Activated naive CD4-positive, alpha-beta T cell treated with anti-CD3 and anti-CD28 coated beads, Interleukin-2, amount 50 U/mL, for 24 hours (primary cell): Measurements from ENCODE around the gene FOXA3.
"Not testable (repeated sequence)": the region's sequence is repeated elsewhere in the genome, so short reads cannot be mapped to it uniquely, and the experiment has no call there.

Experiments used
- H3K27ac Mint-ChIP-seq: one replicate; pipeline ENCODE4 v1.8.0; 2021; ENCODE audit warnings: mild to moderate bottlenecking, mixed read lengths
- H3K27me3 Mint-ChIP-seq: one replicate; pipeline ENCODE4 v1.8.0; 2021; ENCODE audit warnings: mixed read lengths
- H3K36me3 Mint-ChIP-seq: one replicate; pipeline ENCODE4 v1.8.0; 2021; ENCODE audit warnings: mixed read lengths
- H3K4me1 Mint-ChIP-seq: one replicate; pipeline ENCODE4 v1.8.0; 2021; ENCODE audit warnings: mixed read lengths
- H3K4me3 Mint-ChIP-seq: one replicate; pipeline ENCODE4 v1.8.0; 2021; ENCODE audit warnings: mild to moderate bottlenecking, mixed read lengths
- H3K9me3 Mint-ChIP-seq: one replicate; pipeline ENCODE4 v1.8.0; 2021; ENCODE audit warnings: mixed read lengths

Gene FOXA3

GRCh38 chr19:45887200-45887710 is 23.1 kb downstream of the FOXA3 start:
- Mint-ChIP-seq H3K27me3 (no peaks in the 10 kb centered on the region), H3K9me3 (no peaks in the 10 kb centered on the region), H3K4me1 (peaks cover 12% of the 10 kb centered on the region), H3K4me3 (peak overlapping the region; percentile 99), H3K36me3 (peaks cover 2% of the 10 kb centered on the region), H3K27ac (peak overlapping the region; percentile 98)

- H3K36me3 Mint-ChIP-seq: no peaks in the 10 kb centered on the region
- no peaks in the 10 kb centered on the region for H3K4me1 Mint-ChIP-seq
- H3K4me3 Mint-ChIP-seq: no peak overlapping the region
- H3K27ac Mint-ChIP-seq: peak overlapping the region; percentile 70
- no peaks in the 10 kb centered on the region for H3K27me3 Mint-ChIP-seq
- no peaks in the 10 kb centered on the region for H3K9me3 Mint-ChIP-seq
Observed at GRCh38 chr19:45889210-45889885, 25.2 kb downstream of the FOXA3 start.

- H3K4me3 Mint-ChIP-seq: no peak overlapping the region
- H3K36me3 Mint-ChIP-seq: peaks cover 1% of the 10 kb centered on the region
- no peaks in the 10 kb centered on the region for H3K27me3 Mint-ChIP-seq
- no peaks in the 10 kb centered on the region for H3K9me3 Mint-ChIP-seq
- no peak overlapping the region for H3K27ac Mint-ChIP-seq
- no peaks in the 10 kb centered on the region for H3K4me1 Mint-ChIP-seq
Observed at GRCh38 chr19:45890877-45891276, 26.8 kb downstream of the FOXA3 start.

GRCh38 chr19:45895519-45895972 is 31.4 kb downstream of the FOXA3 start:
- H3K4me1 Mint-ChIP-seq: peaks cover 1% of the 10 kb centered on the region
- H3K27me3 Mint-ChIP-seq: no peaks in the 10 kb centered on the region
- no peak overlapping the region for H3K4me3 Mint-ChIP-seq
- H3K9me3 Mint-ChIP-seq: no peaks in the 10 kb centered on the region
- no peak overlapping the region for H3K27ac Mint-ChIP-seq
- peaks cover 1% of the 10 kb centered on the region for H3K36me3 Mint-ChIP-seq

- not testable (repeated sequence) for H3K36me3 Mint-ChIP-seq, H3K4me3 Mint-ChIP-seq, H3K4me1 Mint-ChIP-seq, H3K27ac Mint-ChIP-seq, H3K9me3 Mint-ChIP-seq, H3K27me3 Mint-ChIP-seq
Observed at GRCh38 chr19:45895983-45896599, 32.0 kb downstream of the FOXA3 start.

GRCh38 chr19:45897261-45897812 is 33.2 kb downstream of the FOXA3 start:
- no peak overlapping the region for H3K27ac Mint-ChIP-seq
- no peak overlapping the region for H3K4me3 Mint-ChIP-seq
- H3K36me3 Mint-ChIP-seq: peaks cover 1% of the 10 kb centered on the region
- H3K9me3 Mint-ChIP-seq: no peaks in the 10 kb centered on the region
- H3K4me1 Mint-ChIP-seq: peaks cover 10% of the 10 kb centered on the region
- H3K27me3 Mint-ChIP-seq: no peaks in the 10 kb centered on the region

GRCh38 chr19:45899253-45899652 is 35.1 kb downstream of the FOXA3 start:
- H3K27me3 Mint-ChIP-seq: no peaks in the 10 kb centered on the region
- H3K27ac Mint-ChIP-seq: no peak overlapping the region
- no peak overlapping the region for H3K4me3 Mint-ChIP-seq
- no peaks in the 10 kb centered on the region for H3K9me3 Mint-ChIP-seq
- H3K36me3 Mint-ChIP-seq: peaks cover 1% of the 10 kb centered on the region
- H3K4me1 Mint-ChIP-seq: peaks cover 10% of the 10 kb centered on the region

- Mint-ChIP-seq H3K36me3 (peaks cover 1% of the 10 kb centered on the region), H3K4me1 (peaks cover 10% of the 10 kb centered on the region), H3K9me3 (no peaks in the 10 kb centered on the region), H3K4me3 (no peak overlapping the region), H3K27ac (no peak overlapping the region), H3K27me3 (no peaks in the 10 kb centered on the region)
Observed at GRCh38 chr19:45899919-45900589, 35.9 kb downstream of the FOXA3 start.

GRCh38 chr19:45900738-45901431 is 36.8 kb downstream of the FOXA3 start:
- Mint-ChIP-seq H3K4me3 (peak overlapping the region; percentile 28), H3K27me3 (no peaks in the 10 kb centered on the region), H3K36me3 (no peaks in the 10 kb centered on the region), H3K27ac (no peak overlapping the region), H3K9me3 (no peaks in the 10 kb centered on the region), H3K4me1 (peaks cover 10% of the 10 kb centered on the region)

GRCh38 chr19:45901432-45901911 is 37.3 kb downstream of the FOXA3 start:
- H3K9me3 Mint-ChIP-seq: no peaks in the 10 kb centered on the region
- peak overlapping the region; percentile 44 for H3K4me3 Mint-ChIP-seq
- no peaks in the 10 kb centered on the region for H3K36me3 Mint-ChIP-seq
- no peak overlapping the region for H3K27ac Mint-ChIP-seq
- no peaks in the 10 kb centered on the region for H3K27me3 Mint-ChIP-seq
- peaks cover 10% of the 10 kb centered on the region for H3K4me1 Mint-ChIP-seq

- Mint-ChIP-seq H3K9me3 (no peaks in the 10 kb centered on the region), H3K36me3 (no peaks in the 10 kb centered on the region), H3K27me3 (no peaks in the 10 kb centered on the region), H3K4me3 (peak within 1 kb of the TSS; percentile 95), H3K4me1 (peaks cover 10% of the 10 kb centered on the region), H3K27ac (peak within 1 kb of the TSS; percentile 91)
Observed at GRCh38 chr19:45901912-45902650, 38.0 kb downstream of the FOXA3 start, which contains the start of gene MYPOP. Gene MYPOP, minus strand, starts transcription at chr19:45902613. Its CDS starts 840 bp downstream, at chr19:45901773.

GRCh38 chr19:45902651-45903625 is 38.8 kb downstream of the FOXA3 start:
- no peaks in the 10 kb centered on the region for H3K36me3 Mint-ChIP-seq
- peak overlapping the region; percentile 95 for H3K4me3 Mint-ChIP-seq

GRCh38 chr19:45905011-45905410 is 40.9 kb downstream of the FOXA3 start:
- H3K9me3 Mint-ChIP-seq: no peaks in the 10 kb centered on the region
- H3K4me3 Mint-ChIP-seq: no peak overlapping the region
- no peaks in the 10 kb centered on the region for H3K36me3 Mint-ChIP-seq
- peaks cover 3% of the 10 kb centered on the region for H3K27me3 Mint-ChIP-seq
- H3K4me1 Mint-ChIP-seq: peaks cover 10% of the 10 kb centered on the region
- H3K27ac Mint-ChIP-seq: no peak overlapping the region

More at GRCh38 chr19:45902651-45903625, 38.8 kb downstream of the FOXA3 start:
- Mint-ChIP-seq H3K9me3 (no peaks in the 10 kb centered on the region), H3K27me3 (no peaks in the 10 kb centered on the region), H3K4me1 (peaks cover 10% of the 10 kb centered on the region), H3K27ac (peak overlapping the region; percentile 91)

GRCh38 chr19:45906221-45906620 is 42.1 kb downstream of the FOXA3 start:
- Mint-ChIP-seq H3K27me3 (peaks cover 4% of the 10 kb centered on the region), H3K36me3 (no peaks in the 10 kb centered on the region), H3K4me1 (peaks cover 3% of the 10 kb centered on the region), H3K9me3 (no peaks in the 10 kb centered on the region), H3K27ac (no peak overlapping the region), H3K4me3 (no peak overlapping the region)
